Iris pigment epithelial cell (primary cell): ENCODE data around the gene AAK1.
"Not testable (repeated sequence)": the region's sequence is repeated elsewhere in the genome, so short reads cannot be mapped to it uniquely, and the experiment has no call there.

Source experiments
- DNase-seq: peaks from one replicate; pipeline ENCODE4 v3.0.0-alpha.2; 2011; ENCODE audit warnings: low read depth

The AAK1 gene

GRCh38 chr2:69450735-69451416 lies 192.7 kb downstream of the AAK1 start:
- no peak for DNase-seq

- peak; percentile 44 for DNase-seq
Measured at GRCh38 chr2:69449906-69450305, 193.6 kb downstream of the AAK1 start.

- not testable (repeated sequence) for DNase-seq
Measured at GRCh38 chr2:69443673-69444072, 199.9 kb downstream of the AAK1 start.

GRCh38 chr2:69439499-69439898 lies 204.0 kb downstream of the AAK1 start:
- not testable (repeated sequence) for DNase-seq

GRCh38 chr2:69438580-69438979 lies 205.0 kb downstream of the AAK1 start:
- DNase-seq, result no peak

GRCh38 chr2:69437751-69438154 lies 205.8 kb downstream of the AAK1 start:
- DNase-seq, result peak; percentile 46

GRCh38 chr2:69436938-69437750 lies 206.4 kb downstream of the AAK1 start, which contains the start of gene NFU1:
TSS of gene NFU1 (minus strand) at chr2:69437435. CDS start at chr2:69437422, 13 bp downstream.
- DNase-seq, result peak; percentile 99

- DNase-seq, result peak; percentile 16
Measured at GRCh38 chr2:69436596-69436937, 207.0 kb downstream of the AAK1 start.

GRCh38 chr2:69434753-69435152 lies 208.8 kb downstream of the AAK1 start:
- DNase-seq, result no peak

GRCh38 chr2:69429491-69430183 lies 213.9 kb downstream of the AAK1 start:
- no peak for DNase-seq

GRCh38 chr2:69428981-69429380 lies 214.6 kb downstream of the AAK1 start:
- peak; percentile 11 for DNase-seq

GRCh38 chr2:69424419-69424818 lies 219.1 kb downstream of the AAK1 start:
- DNase-seq, result no peak

GRCh38 chr2:69422198-69422597 lies 221.3 kb downstream of the AAK1 start:
- DNase-seq, result peak; percentile 17

GRCh38 chr2:69419111-69419510 lies 224.4 kb downstream of the AAK1 start:
- DNase-seq, result not testable (repeated sequence)

- no peak for DNase-seq
Measured at GRCh38 chr2:69416147-69416546, 227.4 kb downstream of the AAK1 start.
